HEK293T (cell line): ENCODE results near the gene TMTC4.

ENCODE experiments used
- CTCF ChIA-PET: fragments of 350-600 bp; formaldehyde crosslinking; extraction: SDS; loops from one replicate; lab custom pipeline; 2021; ENCODE audit warnings: antibody characterized with exemption, inconsistent platforms; lab: Yijun Ruan, JAX
- POLR2A ChIA-PET: fragments of 350-600 bp; formaldehyde crosslinking; extraction: SDS; loops from one replicate; lab custom pipeline; 2020; ENCODE audit warnings: antibody characterized with exemption, inconsistent platforms; lab: Yijun Ruan, JAX
- DNase-seq: peaks from one replicate; pipeline ENCODE4 v3.0.0; 2012; ENCODE audit warnings: mixed read lengths; ENCODE audit errors: extremely low spot score
- ARNT ChIP-seq: fragments of 450-650 bp; IDR thresholded peaks from 2 replicates; pipeline ENCODE4 v1.6.1; 2017; ENCODE audit warnings: mild to moderate bottlenecking
- BHLHE40 ChIP-seq: fragments of 450-650 bp; IDR thresholded peaks from 2 replicates; pipeline ENCODE4 v1.6.1; 2016; ENCODE audit warnings: mild to moderate bottlenecking, moderate library complexity, borderline replicate concordance
- CTBP1 ChIP-seq: fragments of 450-650 bp; IDR thresholded peaks from 2 replicates; pipeline ENCODE4 v1.6.1; 2016; ENCODE audit warnings: borderline replicate concordance
- ELF4 ChIP-seq: fragments of 450-650 bp; IDR thresholded peaks from 2 replicates; pipeline ENCODE4 v1.6.1; 2017; ENCODE audit warnings: antibody characterized with exemption
- FOXA1 ChIP-seq: fragments of 450-650 bp; IDR thresholded peaks from 2 replicates; pipeline ENCODE4 v1.6.1; 2016; ENCODE audit warnings: mild to moderate bottlenecking
- FOXK2 ChIP-seq: fragments of 450-650 bp; IDR thresholded peaks from 2 replicates; pipeline ENCODE4 v1.6.1; 2016; ENCODE audit warnings: mild to moderate bottlenecking
- FOXM1 ChIP-seq: fragments of 450-650 bp; IDR thresholded peaks from 2 replicates; pipeline ENCODE4 v1.6.1; 2017; ENCODE audit warnings: mild to moderate bottlenecking, borderline replicate concordance
- HDGF ChIP-seq: fragments of 450-650 bp; IDR thresholded peaks from 2 replicates; pipeline ENCODE4 v1.6.1; 2017; ENCODE audit warnings: antibody characterized with exemption, borderline replicate concordance
- L3MBTL2 ChIP-seq: fragments of 450-650 bp; conservative IDR thresholded peaks from 2 replicates; pipeline ENCODE4 v1.6.1; 2016; ENCODE audit warnings: mild to moderate bottlenecking
- LEF1 ChIP-seq: fragments of 450-650 bp; IDR thresholded peaks from 2 replicates; pipeline ENCODE4 v1.6.1; 2017; ENCODE audit warnings: mild to moderate bottlenecking, borderline replicate concordance
- NFRKB ChIP-seq: fragments of 450-650 bp; IDR thresholded peaks from 2 replicates; pipeline ENCODE4 v1.6.1; 2016; ENCODE audit warnings: mild to moderate bottlenecking, moderate library complexity
- PKNOX1 ChIP-seq: fragments of 450-650 bp; IDR thresholded peaks from 2 replicates; pipeline ENCODE4 v1.6.1; 2016
- SP1 ChIP-seq: fragments of 450-650 bp; IDR thresholded peaks from 2 replicates; pipeline ENCODE4 v1.6.1; 2017
- SUZ12 ChIP-seq: fragments of 450-650 bp; IDR thresholded peaks from 2 replicates; pipeline ENCODE4 v1.6.1; 2016; ENCODE audit warnings: mild to moderate bottlenecking
- TARDBP ChIP-seq: fragments of 450-650 bp; IDR thresholded peaks from 2 replicates; pipeline ENCODE4 v1.6.1; 2016
- ZNF384 ChIP-seq: fragments of 450-650 bp; IDR thresholded peaks from 2 replicates; pipeline ENCODE4 v1.6.1; 2016

Gene TMTC4

GRCh38 chr13:100675661-100676129 is 1.1 kb upstream of the TMTC4 start:
- TF ChIP-seq FOXA1 (no peak), BHLHE40 (no peak), ZNF384 (no peak), SP1 (no peak), PKNOX1 (no peak), FOXM1 (no peak), ARNT (no peak), TARDBP (no peak), FOXK2 (no peak), SUZ12 (no peak), L3MBTL2 (no peak)
- ChIA-PET POLR2A (no interaction called here), CTCF (no interaction called here)
- peak; percentile 4 for DNase-seq

GRCh38 chr13:100674872-100675660 is 471 bp upstream of the TMTC4 start:
- ChIA-PET POLR2A (interaction anchor here (1.1 to 1.6 kb wide), 2 partner anchors 10 to 11 kb away, joined by 3 read pairs; no protein-coding TSS in a partner anchor), CTCF (interaction anchor here (0.8 to 1.0 kb wide), 2 partner anchors 11 to 102 kb away, joined by 3 read pairs; no protein-coding TSS in a partner anchor)
- TF ChIP-seq FOXK2: no peak
- TF ChIP-seq PKNOX1: peak; percentile 97
- peak; percentile 28; the same call in 1 of the 2 replicates for TF ChIP-seq L3MBTL2
- peak; percentile 87 for DNase-seq

- ChIA-PET CTCF (interaction anchor here (0.8 kb wide), 1 partner anchor 101 kb away, joined by 3 read pairs; no protein-coding TSS in a partner anchor), POLR2A (interaction anchor here (1.1 to 1.6 kb wide), 2 partner anchors 9 to 13 kb away, joined by 3 read pairs; no protein-coding TSS in a partner anchor)
- TF ChIP-seq BHLHE40: no peak
- no peak for TF ChIP-seq LEF1
- TF ChIP-seq FOXA1: no peak
- TF ChIP-seq L3MBTL2: no peak
- TF ChIP-seq FOXK2: no peak
- TF ChIP-seq NFRKB: no peak
- TF ChIP-seq SP1: no peak
- TF ChIP-seq HDGF: no peak
- TF ChIP-seq ZNF384: no peak
- TF ChIP-seq ELF4: no peak
- no peak for TF ChIP-seq CTBP1
- no peak for TF ChIP-seq ARNT
- TF ChIP-seq FOXM1: no peak
- no peak for TF ChIP-seq TARDBP
- no peak for TF ChIP-seq SUZ12
- TF ChIP-seq PKNOX1: no peak
- DNase-seq: peak; percentile 15
These were observed 653 bp downstream of the TMTC4 start for GRCh38 chr13:100673713-100674571.

- TF ChIP-seq ZNF384 (no peak), SUZ12 (no peak), FOXK2 (no peak), FOXM1 (no peak), ELF4 (no peak), PKNOX1 (no peak), L3MBTL2 (no peak), TARDBP (no peak), SP1 (no peak), LEF1 (no peak), HDGF (no peak), ARNT (no peak), FOXA1 (no peak), BHLHE40 (no peak), NFRKB (no peak), CTBP1 (no peak)
- POLR2A ChIA-PET: no interaction called here
These were observed 1.3 kb downstream of the TMTC4 start for GRCh38 chr13:100673376-100673712.

GRCh38 chr13:100671389-100672182 is 3.0 kb downstream of the TMTC4 start:
- no peak for DNase-seq
- POLR2A ChIA-PET: no interaction called here
- TF ChIP-seq ARNT (no peak), LEF1 (no peak), SP1 (no peak), FOXM1 (no peak), L3MBTL2 (no peak), PKNOX1 (no peak), NFRKB (no peak), BHLHE40 (no peak), HDGF (no peak), FOXK2 (no peak), ZNF384 (no peak), FOXA1 (no peak), TARDBP (no peak), SUZ12 (no peak), CTBP1 (no peak), ELF4 (no peak)
- CTCF ChIA-PET: no interaction called here

More at GRCh38 chr13:100673376-100673712, 1.3 kb downstream of the TMTC4 start:
- CTCF ChIA-PET: no interaction called here
- peak; percentile 3 for DNase-seq
